Fibroblast of lung (primary cell): Measurements from ENCODE around the gene PSMG3. TPM values are rescaled to one million over a fixed set of nuclear protein-coding genes. Genes with fewer than 3 reads are reported as not detected.

Experiments
- DNase-seq, 2 donors: peaks; one replicate each; pipeline versions ENCODE4 v3.0.0 to v3.0.0-alpha.2; 2010; ENCODE audit warnings: low read depth in 2 of 2
- H2AFZ ChIP-seq: 2 replicates; pipeline ENCODE4 v1.5.1; 2012; ENCODE audit warnings: low read length, control low read depth, inconsistent platforms
- H3K27ac ChIP-seq: 2 replicates; pipeline ENCODE4 v1.5.1; 2011; ENCODE audit warnings: low read length, control low read depth; ENCODE audit not compliant: insufficient read depth
- H3K27me3 ChIP-seq: 2 replicates; pipeline ENCODE4 v1.5.1; 2011; ENCODE audit warnings: mild to moderate bottlenecking, low read length; ENCODE audit not compliant: control insufficient read depth, insufficient read depth
- H3K36me3 ChIP-seq: 2 replicates; pipeline ENCODE4 v1.5.1; 2011; ENCODE audit warnings: low read length; ENCODE audit not compliant: control insufficient read depth, insufficient read depth
- H3K4me1 ChIP-seq: 2 replicates; pipeline ENCODE4 v1.5.1; 2011; ENCODE audit warnings: low read length; ENCODE audit not compliant: control insufficient read depth, insufficient read depth; ENCODE audit errors: extremely low read depth
- H3K4me2 ChIP-seq: 2 replicates; pipeline ENCODE4 v1.5.1; 2011; ENCODE audit warnings: low read length, control low read depth; ENCODE audit not compliant: insufficient read depth; ENCODE audit errors: extremely low read depth
- H3K4me3 ChIP-seq, 4 experiments: fragments of 200-600 bp in 1 of 4; sonication (generic) in 1 of 4; replicated peaks in 1 of 4; 2 replicates each; pipeline ENCODE4 v1.5.1; 2011 to 2016; ENCODE audit warnings: low read length in 4 of 4, low read depth in 3 of 4, mild to moderate bottlenecking in 3 of 4, control low read depth in 2 of 4, inconsistent platforms in 1 of 4, mixed read lengths in 1 of 4; ENCODE audit not compliant: insufficient read depth in 1 of 4; ENCODE audit errors: control extremely low read depth in 1 of 4
- H3K79me2 ChIP-seq: 2 replicates; pipeline ENCODE4 v1.5.1; 2012; ENCODE audit warnings: mild to moderate bottlenecking, low read length, inconsistent platforms; ENCODE audit not compliant: control insufficient read depth, insufficient read depth
- H3K9ac ChIP-seq: 2 replicates; pipeline ENCODE4 v1.5.1; 2011; ENCODE audit warnings: mild to moderate bottlenecking, low read length, control low read depth; ENCODE audit not compliant: insufficient read depth
- H3K9me3 ChIP-seq: 2 replicates; pipeline ENCODE4 v1.5.1; 2012; ENCODE audit warnings: low read depth, low read length; ENCODE audit not compliant: control insufficient read depth, insufficient read depth
- H4K20me1 ChIP-seq: 2 replicates; pipeline ENCODE4 v1.5.1; 2011; ENCODE audit warnings: low read length; ENCODE audit not compliant: control insufficient read depth, insufficient read depth; ENCODE audit errors: extremely low read depth
- EZH2 ChIP-seq: IDR thresholded peaks from 2 replicates; pipeline ENCODE4 v1.5.1; 2012; ENCODE audit warnings: low read length, control low read depth, mild to moderate bottlenecking; ENCODE audit errors: missing control alignments
- polyA plus RNA-seq, 2 donors: library from polyadenylated mRNA; depleted of rRNA in 1 of 2; stranded (reverse) in 1 of 2; unstranded in 1 of 2; fragments of >200 nt; gene quantifications; 2 replicates each; pipeline ENCODE4 v1.2.1, GENCODE V29; 2011 to 2012; ENCODE audit warnings: missing spikeins in 1 of 2
- total RNA-seq: library from RNA; depleted of rRNA; stranded (reverse); fragments of >200 nt; gene quantifications from 2 replicates; pipeline ENCODE4 v1.2.1, GENCODE V29; 2014
- TF ChIP-seq, protein P1 (sequence below), 2 donors: IDR thresholded peaks in 1 of 2; conservative IDR thresholded peaks in 1 of 2; 1 replicate in 1 of 2; 2 replicates in 1 of 2; pipeline ENCODE4 v1.5.1; 2011 to 2012; ENCODE audit warnings: low read length in 2 of 2, control low read depth in 1 of 2, inconsistent platforms in 1 of 2, low read depth in 1 of 2, mild to moderate bottlenecking in 1 of 2

The PSMG3 gene
- total and polyA plus RNA-seq, 2 donors (not counting 1 experiment from before 2014, with no cell fraction given) = 19.3 to 24.6 TPM

DNA sequence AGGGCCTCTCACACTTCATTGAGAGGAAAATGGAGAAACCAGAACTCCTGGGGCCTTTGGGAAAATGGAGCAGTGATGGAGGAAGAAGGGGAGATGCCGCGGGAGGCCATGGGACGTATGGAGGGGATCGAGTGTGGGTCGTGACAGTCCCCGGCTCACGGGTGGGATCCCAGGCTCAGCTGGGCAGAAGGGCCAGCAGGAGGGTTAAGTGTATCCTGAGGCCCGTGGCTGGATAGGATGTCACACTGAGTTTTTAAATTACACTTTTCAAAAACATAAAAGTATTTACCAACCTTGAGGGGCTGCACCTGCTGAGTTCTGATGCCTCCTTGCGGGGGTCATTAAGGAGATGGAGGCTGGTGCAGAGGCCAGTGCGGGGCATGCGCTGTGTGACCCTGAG lies 28.0 kb upstream of the PSMG3 start:
- peaks cover 16% of the 10 kb centered on the region for H3K27me3 ChIP-seq
- no peak overlapping the region for H3K9ac ChIP-seq
- H3K27ac ChIP-seq = no peak overlapping the region
- TF ChIP-seq EZH2 = no peak
- TF ChIP-seq, protein P1, sequence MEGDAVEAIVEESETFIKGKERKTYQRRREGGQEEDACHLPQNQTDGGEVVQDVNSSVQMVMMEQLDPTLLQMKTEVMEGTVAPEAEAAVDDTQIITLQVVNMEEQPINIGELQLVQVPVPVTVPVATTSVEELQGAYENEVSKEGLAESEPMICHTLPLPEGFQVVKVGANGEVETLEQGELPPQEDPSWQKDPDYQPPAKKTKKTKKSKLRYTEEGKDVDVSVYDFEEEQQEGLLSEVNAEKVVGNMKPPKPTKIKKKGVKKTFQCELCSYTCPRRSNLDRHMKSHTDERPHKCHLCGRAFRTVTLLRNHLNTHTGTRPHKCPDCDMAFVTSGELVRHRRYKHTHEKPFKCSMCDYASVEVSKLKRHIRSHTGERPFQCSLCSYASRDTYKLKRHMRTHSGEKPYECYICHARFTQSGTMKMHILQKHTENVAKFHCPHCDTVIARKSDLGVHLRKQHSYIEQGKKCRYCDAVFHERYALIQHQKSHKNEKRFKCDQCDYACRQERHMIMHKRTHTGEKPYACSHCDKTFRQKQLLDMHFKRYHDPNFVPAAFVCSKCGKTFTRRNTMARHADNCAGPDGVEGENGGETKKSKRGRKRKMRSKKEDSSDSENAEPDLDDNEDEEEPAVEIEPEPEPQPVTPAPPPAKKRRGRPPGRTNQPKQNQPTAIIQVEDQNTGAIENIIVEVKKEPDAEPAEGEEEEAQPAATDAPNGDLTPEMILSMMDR (conservative IDR thresholded peaks at IDR 0.05 in 1 of 2, IDR thresholded peaks at IDR 0.05 in 1 of 2; ENCODE audit: low read depth in 1 of 2, low read length in 2 of 2) = no peak
- H2AFZ ChIP-seq = no peak overlapping the region
- no peaks in the 10 kb centered on the region for H3K4me1 ChIP-seq
- no peaks in the 10 kb centered on the region for H3K9me3 ChIP-seq
- no peak for DNase-seq
- no peaks in the 10 kb centered on the region for H3K36me3 ChIP-seq
- no peaks in the 10 kb centered on the region for H4K20me1 ChIP-seq
- H3K4me3 ChIP-seq = no peak overlapping the region
- no peak overlapping the region for H3K4me2 ChIP-seq
- no peaks in the 10 kb centered on the region for H3K79me2 ChIP-seq

DNA sequence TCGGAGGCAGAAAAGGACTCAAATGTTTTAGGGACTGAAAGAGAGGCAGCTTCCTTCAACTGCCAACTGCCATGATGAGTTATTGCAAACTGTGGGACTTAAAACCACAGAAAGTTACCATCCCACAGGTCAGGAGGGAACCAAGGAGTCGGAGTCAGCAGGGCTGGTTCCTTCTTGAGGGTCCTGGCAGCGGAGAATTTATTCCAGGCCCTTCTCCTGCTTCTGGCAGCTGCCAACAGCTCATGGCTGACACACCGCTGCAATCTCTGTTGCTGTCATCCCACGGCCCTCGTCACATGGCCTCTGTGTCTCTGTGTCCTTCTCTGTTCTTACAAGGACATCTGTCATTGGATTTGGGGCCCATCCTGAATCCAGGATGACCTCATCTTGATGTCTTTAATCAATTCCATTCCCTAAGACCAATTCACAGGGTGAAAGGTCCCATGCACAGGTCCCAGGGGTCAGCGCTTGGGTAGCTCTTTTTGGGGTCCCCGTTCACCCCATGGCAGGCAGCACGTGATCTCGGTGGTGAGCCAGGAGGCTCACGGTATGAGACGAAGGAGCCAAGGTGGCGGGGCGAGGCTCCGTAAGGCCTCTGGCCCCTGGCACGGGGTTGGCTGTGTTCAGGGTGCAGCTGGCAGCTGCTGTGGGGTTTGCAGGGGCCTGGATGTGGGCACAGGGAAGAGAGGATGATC lies 27.4 kb upstream of the PSMG3 start:
- Histone ChIP-seq H3K4me2 (no peak overlapping the region), H4K20me1 (no peaks in the 10 kb centered on the region), H2AFZ (no peak overlapping the region), H3K9ac (no peak overlapping the region), H3K4me3 (no peak overlapping the region), H3K36me3 (no peaks in the 10 kb centered on the region), H3K9me3 (no peaks in the 10 kb centered on the region), H3K4me1 (no peaks in the 10 kb centered on the region), H3K27me3 (peaks cover 16% of the 10 kb centered on the region), H3K79me2 (no peaks in the 10 kb centered on the region), H3K27ac (no peak overlapping the region)
- no peak for DNase-seq
- TF ChIP-seq EZH2 = no peak
- TF ChIP-seq, protein P1 (conservative IDR thresholded peaks at IDR 0.05 in 1 of 2, IDR thresholded peaks at IDR 0.05 in 1 of 2; ENCODE audit: low read depth in 1 of 2, low read length in 2 of 2) = no peak

DNA sequence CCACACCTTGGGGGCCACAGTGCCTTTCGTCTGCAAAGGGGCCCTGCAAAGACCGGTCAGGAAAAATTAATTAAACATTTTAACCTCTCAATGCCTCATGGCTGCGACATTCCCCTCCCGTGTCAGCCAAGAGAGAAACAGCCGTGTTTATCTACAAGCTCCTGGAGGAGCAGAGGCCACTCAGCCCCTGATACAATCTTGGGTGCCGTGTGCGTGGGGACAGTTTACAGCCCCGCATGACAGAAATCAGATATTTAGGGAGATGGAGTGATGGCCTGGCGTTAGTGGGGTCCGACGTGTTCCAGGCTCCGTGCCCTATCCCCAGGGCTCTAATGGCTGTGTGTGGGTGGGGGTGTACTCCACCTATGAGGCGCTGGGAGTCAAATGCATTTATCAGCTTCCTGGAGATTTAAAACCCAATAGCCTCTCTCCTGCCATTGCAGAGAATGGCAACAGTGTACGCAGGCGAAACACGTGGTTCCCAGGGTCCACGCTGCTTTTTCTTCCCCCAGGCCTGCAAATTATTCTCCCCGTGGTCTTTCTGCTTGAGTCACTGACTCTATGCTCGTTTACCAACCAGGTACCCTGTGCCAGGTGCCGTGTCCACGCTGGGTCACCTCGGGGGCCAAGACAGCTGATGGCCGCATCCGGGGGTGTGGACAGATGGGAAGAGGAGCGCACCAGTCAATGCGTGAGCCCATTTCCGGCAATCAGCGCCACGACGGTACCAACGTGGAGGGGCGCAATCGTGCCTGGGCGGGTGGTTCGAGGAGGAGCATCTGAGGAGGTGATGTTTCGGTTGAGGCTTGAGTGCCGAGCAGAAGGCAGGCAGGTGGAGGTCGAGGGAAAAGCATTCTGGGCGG lies 26.6 kb upstream of the PSMG3 start:
- Histone ChIP-seq H3K9ac (no peak overlapping the region), H4K20me1 (no peaks in the 10 kb centered on the region), H3K27me3 (peaks cover 21% of the 10 kb centered on the region), H2AFZ (no peak overlapping the region), H3K36me3 (no peaks in the 10 kb centered on the region), H3K9me3 (no peaks in the 10 kb centered on the region), H3K79me2 (no peaks in the 10 kb centered on the region), H3K27ac (no peak overlapping the region), H3K4me1 (no peaks in the 10 kb centered on the region), H3K4me3 (no peak overlapping the region), H3K4me2 (no peak overlapping the region)
- no peak for TF ChIP-seq EZH2
- DNase-seq = no peak
